MM.1S (cell line): ENCODE results near the gene ADAM19.

ENCODE experiments used
- DNase-seq: peaks from one replicate; pipeline ENCODE4 v3.0.0-alpha.2; 2015
- H2AFZ ChIP-seq: fragments of 300-600 bp; sonication (generic); 2 replicates; pipeline ENCODE4 v1.6.0; 2016; ENCODE audit warnings: antibody characterized with exemption, low read length
- H3F3A ChIP-seq: fragments of 300-600 bp; sonication (generic); 2 replicates; pipeline ENCODE4 v1.6.1; 2016; ENCODE audit warnings: mild to moderate bottlenecking, antibody characterized with exemption, low read length, moderate library complexity, mixed read lengths; ENCODE audit not compliant: insufficient read depth
- H3K27ac ChIP-seq: fragments of 300-600 bp; sonication (generic); 2 replicates; pipeline ENCODE4 v1.5.1; 2016; ENCODE audit warnings: mild to moderate bottlenecking, low read length
- H3K27me3 ChIP-seq: fragments of 300-600 bp; sonication (generic); replicated peaks from 2 replicates; pipeline ENCODE4 v1.6.0; 2016; ENCODE audit warnings: low read length; ENCODE audit not compliant: insufficient read depth
- H3K36me3 ChIP-seq: fragments of 300-600 bp; sonication (generic); replicated peaks from 2 replicates; pipeline ENCODE4 v1.6.1; 2016; ENCODE audit warnings: mild to moderate bottlenecking, low read length, mixed read lengths; ENCODE audit not compliant: insufficient read depth
- H3K4me1 ChIP-seq: fragments of 300-600 bp; sonication (generic); 2 replicates; pipeline ENCODE4 v1.6.1; 2016; ENCODE audit warnings: low read length, mixed read lengths
- H3K4me2 ChIP-seq: fragments of 300-600 bp; sonication (generic); 2 replicates; pipeline ENCODE4 v1.6.0; 2016; ENCODE audit warnings: low read depth, low read length
- H3K4me3 ChIP-seq: fragments of 300-600 bp; sonication (generic); 2 replicates; pipeline ENCODE4 v1.5.1; 2016; ENCODE audit warnings: low read length, mixed read lengths
- H3K79me2 ChIP-seq: fragments of 300-600 bp; sonication (generic); 2 replicates; pipeline ENCODE4 v1.6.1; 2016; ENCODE audit warnings: mixed run types, low read length, mixed read lengths
- H3K9ac ChIP-seq: fragments of 300-600 bp; sonication (generic); 2 replicates; pipeline ENCODE4 v1.6.1; 2016; ENCODE audit warnings: low read length, mixed read lengths
- H3K9me2 ChIP-seq: fragments of 300-600 bp; sonication (generic); replicated peaks from 2 replicates; pipeline ENCODE4 v1.6.1; 2016; ENCODE audit warnings: mild to moderate bottlenecking, low read length, mixed read lengths; ENCODE audit not compliant: insufficient read depth
- H3K9me3 ChIP-seq: fragments of 300-600 bp; sonication (generic); replicated peaks from 2 replicates; pipeline ENCODE4 v1.6.1; 2016; ENCODE audit warnings: mild to moderate bottlenecking, low read length, mixed read lengths; ENCODE audit not compliant: insufficient read depth
- H4K20me1 ChIP-seq: fragments of 300-600 bp; sonication (generic); 2 replicates; pipeline ENCODE4 v1.6.1; 2016; ENCODE audit warnings: mild to moderate bottlenecking, low read length, moderate library complexity, mixed read lengths; ENCODE audit not compliant: insufficient read depth
- EZH2 ChIP-seq: fragments of 300-600 bp; sonication (generic); optimal IDR thresholded peaks from 2 replicates; pipeline ENCODE3; 2017; ENCODE audit warnings: low read depth, mild to moderate bottlenecking, antibody characterized with exemption, low read length, mixed read lengths
- EZH2phosphoT487 ChIP-seq: fragments of 300-600 bp; sonication (generic); IDR thresholded peaks from 2 replicates; pipeline ENCODE4 v1.6.1; 2018; ENCODE audit warnings: antibody characterized with exemption, low read length
- TF ChIP-seq, protein P1 (sequence below): fragments of 300-600 bp; sonication (generic); IDR thresholded peaks from 2 replicates; pipeline ENCODE4 v1.5.1; 2016; ENCODE audit warnings: antibody characterized with exemption, low read length, mixed read lengths

The ADAM19 gene

GRCh38 chr5:157545610-157546310 lies 29.8 kb downstream of the ADAM19 start:
- no peak for DNase-seq

DNA sequence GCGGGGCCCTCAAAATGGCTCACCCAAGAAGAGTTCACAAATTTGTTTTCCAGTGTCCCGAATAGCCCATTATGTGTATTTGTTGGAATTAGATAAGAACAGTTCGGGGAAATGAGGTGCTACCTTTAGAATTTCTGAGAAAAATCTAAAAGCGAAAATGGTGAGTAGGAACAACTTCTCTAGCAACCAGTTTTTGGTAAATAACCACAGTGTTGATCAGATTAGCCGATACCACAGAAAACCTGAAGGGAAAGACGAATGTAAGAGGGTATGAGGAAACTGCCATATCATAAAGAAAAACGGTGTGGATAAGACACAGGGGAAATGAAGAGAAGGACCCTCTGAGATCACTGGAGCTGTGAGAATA lies 31.0 kb downstream of the ADAM19 start:
- Histone ChIP-seq H3K9me2 (no peaks in the 10 kb centered on the region), H3K4me2 (no peak overlapping the region), H3K79me2 (no peaks in the 10 kb centered on the region)

More at GRCh38 chr5:157545610-157546310, 29.8 kb downstream of the ADAM19 start:
- H3F3A ChIP-seq, result peaks cover 10% of the 10 kb centered on the region
- no peak overlapping the region for H3K27ac ChIP-seq
- no peaks in the 10 kb centered on the region for H3K27me3 ChIP-seq
- no peak overlapping the region for H2AFZ ChIP-seq
- H3K79me2 ChIP-seq, result no peaks in the 10 kb centered on the region
- peaks cover 25% of the 10 kb centered on the region for H3K4me1 ChIP-seq
- no peaks in the 10 kb centered on the region for H3K36me3 ChIP-seq
- H3K9me3 ChIP-seq, result no peaks in the 10 kb centered on the region
- H3K9me2 ChIP-seq, result no peaks in the 10 kb centered on the region
- H3K4me3 ChIP-seq, result no peak overlapping the region
- H3K4me2 ChIP-seq, result no peak overlapping the region
- H4K20me1 ChIP-seq, result no peaks in the 10 kb centered on the region
- TF ChIP-seq, protein P1, sequence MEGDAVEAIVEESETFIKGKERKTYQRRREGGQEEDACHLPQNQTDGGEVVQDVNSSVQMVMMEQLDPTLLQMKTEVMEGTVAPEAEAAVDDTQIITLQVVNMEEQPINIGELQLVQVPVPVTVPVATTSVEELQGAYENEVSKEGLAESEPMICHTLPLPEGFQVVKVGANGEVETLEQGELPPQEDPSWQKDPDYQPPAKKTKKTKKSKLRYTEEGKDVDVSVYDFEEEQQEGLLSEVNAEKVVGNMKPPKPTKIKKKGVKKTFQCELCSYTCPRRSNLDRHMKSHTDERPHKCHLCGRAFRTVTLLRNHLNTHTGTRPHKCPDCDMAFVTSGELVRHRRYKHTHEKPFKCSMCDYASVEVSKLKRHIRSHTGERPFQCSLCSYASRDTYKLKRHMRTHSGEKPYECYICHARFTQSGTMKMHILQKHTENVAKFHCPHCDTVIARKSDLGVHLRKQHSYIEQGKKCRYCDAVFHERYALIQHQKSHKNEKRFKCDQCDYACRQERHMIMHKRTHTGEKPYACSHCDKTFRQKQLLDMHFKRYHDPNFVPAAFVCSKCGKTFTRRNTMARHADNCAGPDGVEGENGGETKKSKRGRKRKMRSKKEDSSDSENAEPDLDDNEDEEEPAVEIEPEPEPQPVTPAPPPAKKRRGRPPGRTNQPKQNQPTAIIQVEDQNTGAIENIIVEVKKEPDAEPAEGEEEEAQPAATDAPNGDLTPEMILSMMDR, result no peak
- TF ChIP-seq EZH2phosphoT487 (no peak), EZH2 (no peak)
- H3K9ac ChIP-seq, result no peak overlapping the region

GRCh38 chr5:157543825-157544622 lies 31.6 kb downstream of the ADAM19 start:
- Histone ChIP-seq H3K4me1 (peaks cover 39% of the 10 kb centered on the region), H3K27ac (no peak overlapping the region), H3K79me2 (no peaks in the 10 kb centered on the region), H3F3A (peaks cover 23% of the 10 kb centered on the region), H3K9ac (no peak overlapping the region), H3K4me3 (no peak overlapping the region), H3K4me2 (no peak overlapping the region), H3K9me3 (no peaks in the 10 kb centered on the region), H3K27me3 (no peaks in the 10 kb centered on the region), H3K36me3 (no peaks in the 10 kb centered on the region), H4K20me1 (no peaks in the 10 kb centered on the region), H3K9me2 (no peaks in the 10 kb centered on the region), H2AFZ (no peak overlapping the region)
- TF ChIP-seq, protein P1, result no peak
- TF ChIP-seq EZH2, result no peak
- no peak for DNase-seq

More for the DNA sequence above, 31.0 kb downstream of the ADAM19 start:
- H3K27ac ChIP-seq, result no peak overlapping the region
- H4K20me1 ChIP-seq, result no peaks in the 10 kb centered on the region
- TF ChIP-seq EZH2, result no peak
- no peak for TF ChIP-seq EZH2phosphoT487
- TF ChIP-seq, protein P1, result no peak
- no peaks in the 10 kb centered on the region for H3K36me3 ChIP-seq
- H3K27me3 ChIP-seq, result no peaks in the 10 kb centered on the region
- peaks cover 34% of the 10 kb centered on the region for H3K4me1 ChIP-seq
- DNase-seq, result no peak
- H2AFZ ChIP-seq, result no peak overlapping the region
- no peaks in the 10 kb centered on the region for H3K9me3 ChIP-seq
- H3K9ac ChIP-seq, result no peak overlapping the region
- H3K4me3 ChIP-seq, result no peak overlapping the region
- H3F3A ChIP-seq, result peaks cover 22% of the 10 kb centered on the region
